GM20431 (cell line): ENCODE results near the gene HAPLN3.

Experiments
- in situ Hi-C: fragments of 300-500 bp; cut with MseI, MboI; formaldehyde crosslinking; loops from one replicate; pipeline ENCODE4 v1.15.0; 2020; ENCODE audit warnings: low sequenced_read_pairs; ENCODE audit not compliant: unreplicated experiment

Gene HAPLN3

DNA sequence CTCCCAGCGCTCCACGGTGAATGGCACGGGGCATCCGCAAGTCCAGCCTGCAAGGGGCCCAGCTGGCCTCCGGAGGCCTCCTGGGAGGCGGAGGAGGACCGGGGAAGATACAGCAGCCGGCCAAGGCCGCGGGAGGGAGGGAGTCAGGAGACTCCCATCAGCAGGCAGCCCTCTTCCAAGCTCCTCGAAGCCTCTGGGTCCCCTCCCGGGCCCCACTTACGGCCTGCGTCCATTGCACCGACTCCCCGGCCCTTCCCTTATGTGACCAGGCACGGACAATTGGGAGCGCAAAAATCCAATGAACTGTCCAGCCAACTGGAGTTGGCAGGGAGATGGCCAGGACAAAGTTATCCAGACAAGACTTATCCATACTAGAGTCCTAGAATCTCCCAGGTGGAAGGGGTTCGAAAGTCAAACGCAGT lies 17.2 kb upstream of the HAPLN3 start:
- in situ Hi-C loops = no loop called here

DNA sequence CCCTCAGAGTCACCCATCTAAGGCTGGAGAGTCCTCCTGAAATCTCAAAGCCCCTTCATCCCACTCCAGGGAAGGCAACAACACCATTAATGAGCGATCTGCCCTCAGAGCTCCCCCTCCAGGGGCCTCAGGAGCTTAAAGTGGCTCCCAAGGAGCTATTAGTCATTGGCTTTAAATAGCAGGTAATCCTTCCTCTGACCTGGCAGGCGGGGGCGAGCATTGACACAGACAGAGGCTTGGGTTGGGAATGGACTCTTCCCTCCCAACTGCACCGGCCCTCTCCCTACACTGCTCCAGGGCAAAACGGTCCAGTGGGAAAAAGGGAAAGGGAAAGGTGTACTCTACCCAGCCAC lies 16.4 kb upstream of the HAPLN3 start:
- in situ Hi-C loops = no loop called here

DNA sequence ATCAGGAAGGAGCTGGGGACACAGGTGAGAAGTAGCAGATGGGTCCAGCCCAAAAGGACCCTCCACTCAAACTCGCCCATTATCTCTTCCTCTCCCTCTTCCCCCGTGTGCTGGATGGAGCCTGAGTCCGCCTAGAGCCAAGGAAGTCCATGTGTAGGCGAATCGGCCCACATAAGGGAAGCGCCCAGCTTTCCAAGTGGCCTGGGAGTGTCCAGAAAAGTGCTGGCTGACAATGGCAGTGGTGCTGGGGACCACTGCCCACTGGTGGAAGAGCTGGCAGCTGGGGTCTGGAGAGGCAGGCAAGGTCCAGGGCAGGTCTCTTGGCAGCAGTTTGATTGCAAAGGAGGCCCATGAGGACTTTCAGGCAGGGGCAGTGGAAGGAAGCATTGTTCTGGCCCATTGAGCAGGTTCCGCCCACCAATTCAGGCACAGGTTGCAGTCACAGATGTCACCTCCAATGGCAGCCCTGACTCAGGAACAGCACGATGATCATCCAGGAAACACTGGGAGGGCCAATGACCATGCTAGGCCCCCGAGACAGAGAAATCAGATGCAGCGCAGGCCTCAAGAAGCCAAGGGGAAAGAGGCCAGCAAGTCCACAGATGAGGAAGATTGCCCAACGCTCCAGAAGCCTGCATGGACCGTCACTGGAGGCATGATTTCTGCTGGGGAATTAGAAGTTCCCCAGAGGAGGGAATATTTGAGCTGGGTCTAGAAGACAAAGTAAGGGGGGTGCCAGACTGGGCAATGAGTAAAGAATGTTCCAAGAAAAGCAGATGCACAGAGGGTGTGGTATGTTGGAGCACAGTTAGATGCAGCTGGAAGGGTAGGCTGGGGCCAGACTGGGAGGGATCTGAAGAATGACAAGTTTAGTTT lies 14.8 kb upstream of the HAPLN3 start:
- in situ Hi-C loops = loop anchor here (10.0 kb wide), 1 partner anchor 105 kb away; no protein-coding TSS in a partner anchor

DNA sequence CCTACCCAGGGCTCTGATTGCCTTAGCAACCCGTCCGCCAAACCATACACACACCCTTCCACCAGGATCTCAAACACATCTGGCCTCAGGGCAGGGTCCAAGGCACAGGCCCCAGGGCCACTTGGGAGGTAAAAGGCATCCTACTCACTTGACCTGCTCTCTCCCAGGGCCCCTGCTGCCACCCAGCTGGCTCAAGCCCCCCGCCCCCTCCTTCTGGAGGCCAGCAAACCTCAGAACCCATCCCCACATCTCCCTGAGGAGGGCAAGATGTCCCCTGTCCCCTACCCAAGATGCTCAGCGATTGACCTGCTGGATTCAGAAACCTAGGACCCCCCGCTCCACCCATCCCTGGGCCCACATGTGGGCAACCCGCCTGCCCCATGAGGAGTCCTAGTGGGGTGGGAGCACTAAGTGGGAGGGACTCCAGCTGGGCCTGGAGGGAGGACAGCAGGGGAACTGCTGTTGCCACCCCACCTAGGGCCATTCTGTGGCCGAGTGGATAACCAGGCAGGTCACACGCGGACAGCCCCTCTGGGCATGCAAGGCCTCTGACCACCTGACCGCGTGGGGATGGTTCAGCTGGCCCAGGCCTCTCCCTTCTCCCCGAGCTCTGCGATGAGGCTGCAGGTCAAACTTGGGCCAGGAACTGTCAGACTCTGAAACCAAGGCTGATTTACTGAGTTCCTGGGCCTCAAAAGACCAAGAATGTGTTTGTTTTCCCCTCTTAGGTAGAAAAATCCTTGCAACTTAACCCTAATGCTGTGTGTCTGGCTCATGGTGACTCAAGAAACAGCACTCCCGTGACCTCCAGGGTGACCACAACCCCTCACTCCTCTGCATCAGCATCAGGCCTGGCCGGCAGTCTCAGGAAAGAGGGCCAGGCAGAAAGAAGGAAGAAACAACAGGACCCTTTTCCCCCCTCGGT lies 13.6 kb upstream of the HAPLN3 start:
- in situ Hi-C loops = loop anchor here (10.0 kb wide), 1 partner anchor 106 kb away; no protein-coding TSS in a partner anchor

DNA sequence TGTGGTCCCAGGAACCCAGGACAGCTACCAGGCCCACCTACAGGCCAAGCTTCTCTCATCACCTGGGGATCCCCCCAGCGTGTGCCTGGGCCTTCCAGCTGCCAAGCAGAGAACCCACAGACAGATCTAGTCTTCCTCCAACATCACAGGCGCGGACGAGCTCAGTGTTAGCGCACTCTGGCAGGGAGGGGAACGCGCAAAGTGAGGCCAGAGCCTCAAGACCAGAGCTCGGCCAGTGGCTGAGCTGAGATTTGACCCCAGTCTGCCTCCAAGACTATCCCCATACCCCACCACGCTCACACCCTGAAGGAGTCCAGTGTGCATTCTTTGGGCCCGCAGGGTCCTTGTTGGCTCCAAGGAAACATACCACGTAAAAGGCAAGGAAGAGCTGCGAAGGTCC lies 12.8 kb upstream of the HAPLN3 start:
- in situ Hi-C loops = loop anchor here (10.0 kb wide), 1 partner anchor 107 kb away; no protein-coding TSS in a partner anchor

DNA sequence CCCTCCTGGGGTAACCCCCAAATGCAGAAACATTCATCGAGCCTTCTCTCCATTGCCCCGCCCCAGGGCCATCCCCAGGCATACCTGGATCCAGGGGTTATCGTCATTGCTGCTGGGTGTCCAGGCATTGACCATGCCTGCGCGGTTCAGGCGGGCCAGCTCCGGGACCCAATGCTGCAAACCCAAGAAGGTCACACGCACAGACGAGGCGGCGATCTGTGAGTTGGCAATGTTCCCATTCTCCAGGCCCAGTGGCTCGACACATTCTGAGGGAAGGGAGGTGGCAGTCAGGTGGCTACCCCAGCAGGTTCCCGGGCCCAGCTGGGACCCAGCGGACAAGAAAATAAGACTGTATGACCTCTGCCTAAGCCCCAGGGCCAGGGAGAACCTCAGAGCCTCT lies 11.8 kb upstream of the HAPLN3 start:
- in situ Hi-C loops = loop anchor here (10.0 kb wide), 1 partner anchor 108 kb away; no protein-coding TSS in a partner anchor

DNA sequence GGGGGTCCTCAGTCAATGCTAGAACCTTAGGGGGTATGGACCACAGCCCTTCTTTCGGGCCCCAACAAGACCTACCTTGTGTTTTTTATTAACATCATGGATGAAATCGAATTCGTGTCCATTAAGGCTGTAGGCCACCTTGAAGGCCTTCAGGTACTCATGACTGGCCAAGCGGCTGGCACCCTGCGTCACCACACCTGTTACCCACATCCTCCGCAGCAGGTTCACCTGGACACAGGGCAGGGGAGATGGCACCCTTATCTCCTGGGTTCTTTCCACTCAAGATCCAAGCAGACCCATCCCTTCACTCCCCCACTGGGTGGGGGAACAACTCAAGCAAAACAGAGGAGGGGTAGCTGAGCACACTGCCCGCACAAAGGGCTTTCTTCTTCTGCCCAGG lies 11.2 kb upstream of the HAPLN3 start:
- in situ Hi-C loops = loop anchor here (10.0 kb wide), 1 partner anchor 108 kb away; no protein-coding TSS in a partner anchor

DNA sequence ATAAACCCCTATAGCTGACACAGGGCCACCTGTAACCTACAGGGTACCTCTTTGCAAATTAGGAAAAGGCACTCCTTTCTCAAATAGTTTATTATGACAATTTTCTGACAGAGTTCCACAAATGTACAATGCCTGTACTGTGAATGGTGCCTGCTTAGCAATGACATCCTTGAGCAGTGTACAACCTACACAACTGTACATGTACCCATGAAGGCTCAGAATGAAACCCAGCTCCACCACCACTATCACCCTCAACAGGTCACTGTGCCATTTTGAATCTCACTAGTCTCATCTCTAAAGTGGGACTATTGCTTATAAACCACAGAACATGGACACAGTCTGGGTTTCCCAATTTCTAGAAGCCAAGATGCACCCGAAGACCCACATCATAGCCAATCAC lies 10.8 kb upstream of the HAPLN3 start:
- in situ Hi-C loops = loop anchor here (10.0 kb wide), 1 partner anchor 109 kb away; no protein-coding TSS in a partner anchor

DNA sequence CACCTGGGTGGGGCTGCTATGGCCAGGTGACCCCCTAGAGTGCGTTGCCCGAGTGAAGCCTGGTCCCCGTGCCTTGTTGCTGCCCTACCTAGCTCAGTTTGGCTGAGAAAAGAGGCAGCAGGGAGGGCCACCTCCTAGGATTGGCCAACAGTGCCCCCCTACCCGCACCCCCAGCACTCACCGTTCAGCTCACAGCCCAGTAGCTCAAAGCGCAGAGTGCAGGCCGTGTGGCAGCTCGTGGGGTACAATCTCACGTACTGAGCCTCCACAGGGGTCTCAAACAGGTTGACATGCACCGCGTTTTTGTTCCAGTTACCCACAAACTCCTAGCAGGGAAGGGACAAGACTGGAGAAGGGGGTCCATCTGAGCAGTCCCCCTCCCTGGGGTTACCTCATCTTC lies 10.2 kb upstream of the HAPLN3 start:
- in situ Hi-C loops = loop anchor here (10.0 kb wide), 1 partner anchor 109 kb away; no protein-coding TSS in a partner anchor

- in situ Hi-C loops = loop anchor here (10.0 kb wide), 1 partner anchor 110 kb away; no protein-coding TSS in a partner anchor
These were observed 9.4 kb upstream of the HAPLN3 start for GRCh38 chr15:88904624-88905327.

DNA sequence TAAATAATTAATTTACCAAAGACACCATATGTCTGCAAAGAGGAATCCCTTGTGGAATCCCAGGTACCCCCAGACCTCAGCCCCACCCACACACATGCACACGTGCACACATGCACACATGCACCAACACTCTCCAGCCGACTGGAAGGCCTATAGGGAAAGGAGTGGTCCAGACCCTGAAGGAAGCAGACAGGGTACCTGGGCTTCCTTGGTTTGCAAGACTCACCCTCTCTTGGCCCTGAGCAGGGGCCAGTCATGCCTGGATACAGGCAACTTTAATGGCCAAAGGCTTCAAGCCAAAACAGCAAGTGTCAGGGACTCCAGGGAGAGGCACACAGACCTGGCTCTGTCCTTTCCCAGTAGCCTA lies 8.9 kb upstream of the HAPLN3 start:
- in situ Hi-C loops = loop anchor here (10.0 kb wide), 1 partner anchor 111 kb away; no protein-coding TSS in a partner anchor

GRCh38 chr15:88902846-88903245 lies 7.5 kb upstream of the HAPLN3 start:
- in situ Hi-C loops = loop anchor here (10.0 kb wide), 1 partner anchor 112 kb away; no protein-coding TSS in a partner anchor

- in situ Hi-C loops = loop anchor here (10.0 kb wide), 1 partner anchor 112 kb away; no protein-coding TSS in a partner anchor
These were observed 7.0 kb upstream of the HAPLN3 start for GRCh38 chr15:88902221-88902835.

- in situ Hi-C loops = loop anchor here (10.0 kb wide), 1 partner anchor 113 kb away; no protein-coding TSS in a partner anchor
These were observed 6.3 kb upstream of the HAPLN3 start for GRCh38 chr15:88901508-88902220.

- in situ Hi-C loops = loop anchor here (10.0 kb wide), 1 partner anchor 114 kb away; no protein-coding TSS in a partner anchor
These were observed 5.7 kb upstream of the HAPLN3 start for GRCh38 chr15:88900982-88901418.

DNA sequence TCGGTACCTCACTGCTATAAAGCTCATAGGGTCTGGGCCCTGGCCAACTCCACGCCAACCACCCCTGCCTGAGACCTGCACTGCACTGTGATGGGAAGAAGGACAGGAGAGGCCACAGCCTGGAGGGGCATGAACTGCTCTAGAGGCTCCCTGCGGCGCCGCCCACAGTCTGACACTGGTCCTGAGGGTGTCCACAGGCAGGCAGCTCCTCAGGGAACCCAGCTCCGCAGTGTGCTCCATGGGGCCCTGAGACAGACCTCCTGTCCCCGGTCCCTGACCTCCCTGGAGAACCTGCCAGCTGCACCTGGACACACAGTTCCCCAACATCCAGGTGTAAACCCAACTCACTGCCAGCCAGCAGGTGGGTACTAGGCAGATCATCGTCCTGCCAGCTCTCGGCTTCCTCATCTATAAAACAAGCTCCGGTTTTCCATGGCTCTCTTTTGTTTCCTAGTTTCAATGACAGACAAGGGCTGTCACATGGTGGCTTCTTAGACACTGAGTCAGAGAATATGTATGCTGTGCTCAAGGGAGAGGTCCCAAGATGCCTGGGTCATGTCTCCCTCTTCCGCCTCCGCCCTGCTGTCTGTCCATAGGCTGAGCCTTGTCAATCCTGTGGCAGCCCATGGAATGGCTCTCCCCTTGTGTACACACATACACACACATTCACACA lies 5.1 kb upstream of the HAPLN3 start:
- in situ Hi-C loops = loop anchor here (10.0 kb wide), 1 partner anchor 114 kb away; no protein-coding TSS in a partner anchor

DNA sequence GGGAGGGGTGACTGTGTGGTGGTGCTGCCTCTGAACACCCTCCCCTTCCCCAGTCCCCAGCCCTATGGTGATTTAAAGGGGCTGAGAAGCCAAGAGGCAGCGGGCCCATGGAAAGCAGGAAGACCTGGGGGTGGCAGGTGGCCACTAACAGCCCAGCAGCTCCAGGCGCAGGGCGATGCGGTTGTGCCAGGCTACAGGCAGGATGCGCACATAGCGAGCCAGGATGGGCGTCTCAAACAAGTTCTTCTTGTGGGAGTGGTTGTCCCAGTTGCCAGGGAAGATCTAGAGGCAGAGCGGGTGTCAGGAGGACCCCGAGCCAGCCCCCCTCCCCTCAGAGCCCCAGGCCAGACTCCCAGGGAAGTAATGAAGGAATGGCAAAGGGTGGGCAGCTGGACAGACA lies 3.9 kb upstream of the HAPLN3 start:
- in situ Hi-C loops = loop anchor here (25.0 kb wide), 1 partner anchor 288 kb away; no protein-coding TSS in a partner anchor

DNA sequence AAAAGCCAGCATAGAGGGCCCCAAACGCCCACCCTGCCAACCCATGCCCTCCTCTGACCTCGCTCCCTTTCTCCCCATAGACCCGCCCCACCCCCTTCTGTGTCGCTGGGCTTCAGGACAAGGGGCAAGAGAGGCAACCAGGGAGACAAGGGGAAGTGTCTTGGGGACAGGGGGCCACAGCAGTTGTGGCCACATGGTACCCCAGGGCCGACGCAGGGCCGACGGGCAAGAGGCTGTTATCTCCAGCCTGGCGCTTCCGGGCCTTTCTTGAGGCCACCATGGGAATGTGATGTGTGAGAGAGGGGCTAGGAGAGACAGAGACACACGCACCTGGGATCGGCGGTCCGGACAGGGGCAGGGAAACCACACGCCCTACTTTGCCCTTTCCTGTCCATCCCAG lies 3.4 kb upstream of the HAPLN3 start:
- in situ Hi-C loops = loop anchor here (25.0 kb wide), 1 partner anchor 289 kb away; no protein-coding TSS in a partner anchor
